ENCODE results near the gene HNRNPDL. TPM values are rescaled to one million over a fixed set of nuclear protein-coding genes. Genes with fewer than 3 reads are reported as not detected.
"Not testable (repeated sequence)": the region's sequence is repeated elsewhere in the genome, so short reads cannot be mapped to it uniquely, and the experiment has no call there.

The HNRNPDL gene
- total and polyA plus RNA-seq, 2 experiments from 2014 or later: 132 to 150 TPM

DNA sequence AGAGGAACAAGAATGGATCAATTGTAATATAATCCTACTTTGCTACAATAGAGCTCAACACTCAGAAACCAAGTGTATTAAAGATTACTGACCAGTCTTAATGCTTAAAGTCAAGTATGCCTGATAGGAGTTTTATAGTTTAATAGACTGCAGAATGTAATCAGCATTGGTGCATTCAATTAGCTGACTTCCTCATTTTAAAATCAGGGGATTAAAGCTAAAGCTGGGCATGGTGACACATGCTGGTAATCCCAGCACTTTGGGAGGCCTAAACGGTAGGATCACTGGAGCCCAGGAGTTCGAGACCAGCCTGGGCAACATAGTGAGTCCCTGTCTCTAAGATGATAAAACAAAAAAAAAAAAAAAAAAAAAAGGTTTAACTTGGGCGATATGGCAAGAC, 10.8 kb downstream of the HNRNPDL start:
- H3F3A ChIP-seq (ENCODE audit: insufficient read depth): peaks cover 49% of the 10 kb centered on the region

DNA sequence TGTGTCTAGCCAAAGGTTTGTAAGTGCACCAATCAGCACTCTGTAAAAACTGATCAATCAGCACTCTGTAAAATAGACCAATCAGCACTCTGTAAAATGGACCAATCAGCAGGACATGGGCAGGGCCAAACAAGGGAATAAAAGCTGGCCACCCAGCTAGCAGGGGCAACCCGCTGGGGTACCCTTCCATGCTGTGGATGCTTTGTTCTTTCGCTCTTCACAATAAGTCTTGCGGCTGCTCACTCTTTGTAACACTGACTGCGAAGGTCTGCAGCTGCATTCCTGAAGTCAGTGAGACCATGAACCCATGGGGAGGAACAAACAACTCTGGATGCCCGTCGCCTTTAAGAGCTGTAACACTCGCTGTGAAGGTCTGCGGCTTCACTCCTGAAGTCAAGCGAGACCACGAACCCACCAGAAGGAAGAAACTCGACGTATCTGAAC, 14.3 kb downstream of the HNRNPDL start:
- Histone ChIP-seq H3K27me3 (replicated peaks; ENCODE audit: insufficient read depth) (no peaks in the 10 kb centered on the region), H3K79me2 (ENCODE audit: insufficient read depth) (no peaks in the 10 kb centered on the region), H3K9me2 (ENCODE audit: insufficient read depth) (no peaks in the 10 kb centered on the region), H3K4me1 (ENCODE audit: insufficient read depth) (no peaks in the 10 kb centered on the region), H3K9ac (no peak overlapping the region), H3K4me2 (ENCODE audit: unreplicated experiment) (no peak overlapping the region), H3K36me3 (ENCODE audit: low read depth) (no peaks in the 10 kb centered on the region), H3K9me3 (ENCODE audit: low read depth) (peaks cover 6% of the 10 kb centered on the region), H3K4me3 (no peak overlapping the region), H4K20me1 (ENCODE audit: insufficient read depth) (no peaks in the 10 kb centered on the region), H2AFZ (no peak overlapping the region), H3K27ac (no peak overlapping the region), H3F3A (ENCODE audit: insufficient read depth) (peaks cover 16% of the 10 kb centered on the region)
- in situ Hi-C loops (cut with MboI): no loop called here
- no peak for DNase-seq
- WGBS, 2 experiments (ENCODE audit: low coverage in 1 of 2, low lambda C conversion rate in 2 of 2, missing lambda C conversion rate in 2 of 2): 85 to 89% methylated on average over 12 of the region's 12 CpGs
- TF ChIP-seq EZH2 (IDR thresholded peaks at IDR 0.05; ENCODE audit: insufficient read depth, poor library complexity, severe bottlenecking) (no peak), EZH2phosphoT487 (IDR thresholded peaks at IDR 0.05; ENCODE audit: insufficient read depth, low read depth) (no peak)

More for the DNA sequence above, 10.8 kb downstream of the HNRNPDL start:
- Histone ChIP-seq H3K4me3 (no peak overlapping the region), H3K4me2 (ENCODE audit: unreplicated experiment) (no peak overlapping the region), H3K79me2 (ENCODE audit: insufficient read depth) (peaks cover 6% of the 10 kb centered on the region), H3K4me1 (ENCODE audit: insufficient read depth) (peaks cover 13% of the 10 kb centered on the region), H2AFZ (no peak overlapping the region), H3K27ac (no peak overlapping the region), H3K9me3 (ENCODE audit: low read depth) (no peaks in the 10 kb centered on the region), H4K20me1 (ENCODE audit: insufficient read depth) (peaks cover 8% of the 10 kb centered on the region), H3K9ac (no peak overlapping the region), H3K9me2 (ENCODE audit: insufficient read depth) (no peaks in the 10 kb centered on the region), H3K27me3 (replicated peaks; ENCODE audit: insufficient read depth) (no peaks in the 10 kb centered on the region), H3K36me3 (ENCODE audit: low read depth) (peaks cover 21% of the 10 kb centered on the region)
- no peak for DNase-seq
- 67 to 74% methylated on average over 3 of the region's 3 CpGs for WGBS, 2 experiments (ENCODE audit: low coverage in 1 of 2, low lambda C conversion rate in 2 of 2, missing lambda C conversion rate in 2 of 2)
- TF ChIP-seq EZH2phosphoT487 (IDR thresholded peaks at IDR 0.05; ENCODE audit: insufficient read depth, low read depth) (no peak), EZH2 (IDR thresholded peaks at IDR 0.05; ENCODE audit: insufficient read depth, poor library complexity, severe bottlenecking) (no peak)
- in situ Hi-C loops (cut with MboI): no loop called here

DNA sequence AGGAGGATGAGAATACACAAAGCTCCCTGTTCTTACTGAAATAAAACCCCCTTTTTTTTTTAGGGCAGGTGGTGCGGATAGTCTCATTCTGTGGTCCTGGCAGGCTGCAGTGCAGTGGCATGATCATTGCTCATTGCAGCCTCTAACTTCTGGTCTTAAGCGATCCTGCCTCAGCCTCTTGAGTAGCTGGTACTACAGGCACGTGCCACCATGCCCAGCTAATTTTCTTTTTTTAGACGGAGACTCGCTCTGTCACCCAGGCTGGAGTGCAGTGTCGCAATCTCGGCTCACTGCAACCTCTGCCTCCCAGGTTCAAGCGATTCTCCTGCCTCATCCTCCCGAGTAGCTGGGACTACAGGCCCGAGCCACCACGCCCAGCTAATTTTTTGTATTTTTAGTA, 15.2 kb downstream of the HNRNPDL start:
- H3K4me2 ChIP-seq (ENCODE audit: unreplicated experiment); H3K27me3 ChIP-seq (replicated peaks; ENCODE audit: insufficient read depth); H3K9me3 ChIP-seq (ENCODE audit: low read depth); H4K20me1 ChIP-seq (ENCODE audit: insufficient read depth); H3K27ac ChIP-seq; H3K9ac ChIP-seq; H3K9me2 ChIP-seq (ENCODE audit: insufficient read depth); in situ Hi-C loops (cut with MboI); H3K4me3 ChIP-seq; H3K4me1 ChIP-seq (ENCODE audit: insufficient read depth); DNase-seq; H3K79me2 ChIP-seq (ENCODE audit: insufficient read depth); H2AFZ ChIP-seq; H3K36me3 ChIP-seq (ENCODE audit: low read depth): not testable (repeated sequence)
- peaks cover 12% of the 10 kb centered on the region; the same call in 1 of the 2 replicates for H3F3A ChIP-seq (ENCODE audit: insufficient read depth)
- WGBS, 2 experiments (ENCODE audit: low coverage in 1 of 2, low lambda C conversion rate in 2 of 2, missing lambda C conversion rate in 2 of 2): 92 to 93% methylated on average over 10 to 11 of the region's 11 CpGs

DNA sequence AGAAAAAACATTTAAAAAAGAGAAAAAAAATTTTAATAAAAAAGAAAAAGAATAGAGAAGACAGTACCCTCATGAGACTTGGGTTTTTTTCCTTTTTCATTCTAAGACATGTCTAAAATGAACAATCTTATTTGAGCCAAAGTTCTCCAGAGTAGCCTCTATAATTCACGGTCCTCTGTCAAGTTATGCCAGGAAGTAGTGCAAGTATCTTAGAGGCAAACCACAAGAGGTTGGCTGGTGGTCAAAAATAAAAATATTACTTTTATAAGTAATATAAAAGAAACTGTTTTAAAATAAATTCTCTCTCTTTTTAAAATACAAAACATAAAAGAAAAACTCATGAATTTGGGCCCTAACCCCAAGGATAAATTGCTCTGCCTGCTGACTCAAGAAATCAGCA, 26.5 kb downstream of the HNRNPDL start:
- Histone ChIP-seq H2AFZ (no peak overlapping the region), H3F3A (ENCODE audit: insufficient read depth) (no peaks in the 10 kb centered on the region), H3K4me3 (no peak overlapping the region), H3K36me3 (ENCODE audit: low read depth) (no peaks in the 10 kb centered on the region), H4K20me1 (ENCODE audit: insufficient read depth) (no peaks in the 10 kb centered on the region), H3K27me3 (replicated peaks; ENCODE audit: insufficient read depth) (no peaks in the 10 kb centered on the region), H3K9ac (no peak overlapping the region), H3K9me2 (ENCODE audit: insufficient read depth) (no peaks in the 10 kb centered on the region), H3K27ac (no peak overlapping the region), H3K4me1 (ENCODE audit: insufficient read depth) (no peaks in the 10 kb centered on the region), H3K79me2 (ENCODE audit: insufficient read depth) (no peaks in the 10 kb centered on the region), H3K9me3 (ENCODE audit: low read depth) (no peaks in the 10 kb centered on the region), H3K4me2 (ENCODE audit: unreplicated experiment) (no peak overlapping the region)
- WGBS, 2 experiments (ENCODE audit: low coverage in 1 of 2, low lambda C conversion rate in 2 of 2, missing lambda C conversion rate in 2 of 2): 95 to 97% methylated on average over 1 of the region's 1 CpG
- TF ChIP-seq EZH2 (IDR thresholded peaks at IDR 0.05; ENCODE audit: insufficient read depth, poor library complexity, severe bottlenecking) (no peak), EZH2phosphoT487 (IDR thresholded peaks at IDR 0.05; ENCODE audit: insufficient read depth, low read depth) (no peak)
- DNase-seq: no peak
- in situ Hi-C loops (cut with MboI): no loop called here

DNA sequence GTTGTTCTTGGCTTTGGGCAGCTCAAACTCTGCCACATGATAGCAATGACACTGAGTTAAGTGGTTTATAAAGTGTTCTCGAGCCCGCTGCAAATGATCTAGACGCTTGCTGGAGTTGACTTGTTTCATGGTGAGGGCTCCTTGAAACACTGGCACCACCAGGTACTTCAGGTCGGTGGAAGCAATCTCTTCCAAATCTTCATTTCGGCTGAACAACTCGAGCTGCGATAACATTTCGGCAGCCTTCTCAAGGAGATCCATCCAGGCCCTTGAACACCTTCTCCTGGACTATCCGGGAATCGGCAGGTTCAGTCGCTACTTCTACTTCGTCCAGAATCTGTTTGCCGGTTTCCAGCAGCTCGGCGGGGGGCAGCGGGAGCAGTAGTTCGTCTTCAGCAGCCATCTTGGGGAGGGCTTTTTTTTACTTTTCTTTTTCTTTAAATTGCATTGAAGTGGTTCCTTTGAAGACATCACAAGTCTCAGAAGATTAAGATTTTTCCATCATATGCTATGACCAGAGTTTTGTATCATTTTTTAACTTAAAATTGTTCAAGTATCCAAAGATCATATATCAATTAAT, 28.0 kb downstream of the HNRNPDL start:
- TF ChIP-seq EZH2 (IDR thresholded peaks at IDR 0.05; ENCODE audit: insufficient read depth, poor library complexity, severe bottlenecking) (no peak), EZH2phosphoT487 (IDR thresholded peaks at IDR 0.05; ENCODE audit: insufficient read depth, low read depth) (no peak)
- Histone ChIP-seq H4K20me1 (ENCODE audit: insufficient read depth) (no peaks in the 10 kb centered on the region), H3K9me2 (ENCODE audit: insufficient read depth) (no peaks in the 10 kb centered on the region), H3K4me1 (ENCODE audit: insufficient read depth) (no peaks in the 10 kb centered on the region), H3K9me3 (ENCODE audit: low read depth) (no peaks in the 10 kb centered on the region), H3K27me3 (replicated peaks; ENCODE audit: insufficient read depth) (no peaks in the 10 kb centered on the region), H3K27ac (no peak overlapping the region), H3K4me2 (ENCODE audit: unreplicated experiment) (no peak overlapping the region), H3K79me2 (ENCODE audit: insufficient read depth) (no peaks in the 10 kb centered on the region), H2AFZ (no peak overlapping the region; the same call in 1 of the 2 replicates), H3K36me3 (ENCODE audit: low read depth) (no peaks in the 10 kb centered on the region), H3F3A (ENCODE audit: insufficient read depth) (no peaks in the 10 kb centered on the region), H3K9ac (no peak overlapping the region), H3K4me3 (no peak overlapping the region)
- no peak for DNase-seq
- in situ Hi-C loops (cut with MboI): no loop called here
- 91 to 92% methylated on average over 17 of the region's 17 CpGs for WGBS, 2 experiments (ENCODE audit: low coverage in 1 of 2, low lambda C conversion rate in 2 of 2, missing lambda C conversion rate in 2 of 2)

Data from GM23248 (cell line).